NCI-H446 (cell line): ENCODE results near the gene RNF152.
"Not testable (repeated sequence)": the region's sequence is repeated elsewhere in the genome, so short reads cannot be mapped to it uniquely, and the experiment has no call there.

Experiments used
- DNase-seq, 2 experiments: peaks; one replicate each; lab custom pipeline; 2025; lab: John Stamatoyannopoulos, UW

RNF152 gene

DNA sequence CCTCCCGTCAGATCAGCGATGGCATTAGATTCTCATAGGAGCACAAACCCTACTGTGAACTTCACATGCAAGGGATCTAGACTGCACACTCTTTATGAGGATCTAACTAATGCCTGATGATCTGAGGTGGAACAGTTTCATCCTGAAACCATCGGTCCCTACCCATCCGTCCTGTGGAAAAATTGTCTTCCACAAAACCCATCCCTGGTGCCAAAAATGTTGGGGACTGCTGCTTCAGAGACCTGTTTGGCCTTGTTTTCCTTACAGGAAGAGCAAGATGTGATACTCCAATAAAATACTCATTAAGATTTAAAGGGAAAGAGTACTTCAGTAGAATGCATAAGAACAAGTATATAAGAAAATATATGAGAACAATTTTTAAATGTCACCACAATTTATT lies 71.1 kb downstream of the RNF152 start:
- DNase-seq = no peak

DNA sequence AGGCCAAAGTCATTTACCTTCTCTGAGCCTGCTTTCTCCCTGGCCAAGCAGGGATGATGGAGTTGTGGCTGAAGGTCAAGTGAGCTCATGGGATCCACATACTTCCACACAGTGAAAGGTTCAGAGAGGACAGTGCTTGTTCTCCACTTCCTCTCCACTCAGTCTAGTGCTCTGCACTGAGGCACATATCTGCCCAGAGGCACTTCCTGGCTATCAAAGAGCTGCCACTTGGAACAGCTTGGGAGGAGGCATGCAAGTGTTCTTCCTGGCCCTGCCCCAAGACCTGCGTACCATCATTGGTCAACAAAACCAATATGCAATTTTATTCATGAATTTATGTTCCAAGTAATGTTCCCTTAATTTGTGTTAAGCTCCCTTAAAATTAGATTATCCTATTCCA lies 71.9 kb downstream of the RNF152 start:
- no peak for DNase-seq

DNA sequence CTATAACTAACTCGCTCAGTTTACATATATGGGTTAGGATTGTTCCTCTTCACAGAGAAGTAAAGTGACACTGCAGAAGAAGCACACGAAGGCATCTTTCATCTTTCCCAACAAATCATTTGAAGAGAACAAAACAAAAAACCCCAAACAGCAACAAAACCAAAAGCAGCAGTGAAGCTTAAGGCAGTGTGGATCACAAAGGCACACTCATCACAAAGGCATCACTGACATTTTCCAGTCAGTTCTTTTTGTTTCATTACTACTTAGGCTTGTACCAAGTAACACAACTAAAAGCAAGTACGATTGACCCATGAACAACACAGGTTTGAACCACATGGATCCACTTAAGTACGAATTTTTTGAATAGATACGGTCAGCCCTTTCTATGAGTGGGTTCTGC lies 75.7 kb downstream of the RNF152 start:
- no peak for DNase-seq

DNA sequence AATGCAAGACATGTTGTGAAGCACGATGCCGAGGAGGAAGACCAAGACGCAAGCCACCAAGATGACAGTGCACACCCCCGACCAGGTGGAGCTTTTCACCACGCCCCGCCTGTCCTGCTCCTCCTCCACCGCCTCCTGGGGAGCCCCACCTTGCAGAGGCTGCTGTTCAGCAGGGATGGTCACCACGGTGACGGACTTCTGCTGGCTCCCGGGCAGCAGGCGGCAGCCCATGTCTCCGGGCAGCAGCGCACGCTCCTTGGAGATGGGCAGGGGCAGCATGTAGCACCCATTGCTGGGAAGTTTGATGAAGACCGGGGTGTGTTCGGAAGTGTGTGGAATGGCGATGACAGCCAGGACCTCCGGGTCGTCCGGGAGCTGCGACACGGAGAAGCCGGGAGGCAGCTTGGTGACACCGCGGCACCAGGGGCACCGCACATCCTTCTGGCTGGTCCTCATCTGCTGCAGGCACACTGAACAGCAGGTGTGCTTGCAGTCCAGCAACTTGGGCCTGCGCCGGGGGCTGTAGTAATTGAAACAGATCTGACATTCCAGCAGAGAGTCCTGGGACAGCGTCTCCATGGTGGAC lies 76.8 kb downstream of the RNF152 start:
- DNase-seq = no peak

DNA sequence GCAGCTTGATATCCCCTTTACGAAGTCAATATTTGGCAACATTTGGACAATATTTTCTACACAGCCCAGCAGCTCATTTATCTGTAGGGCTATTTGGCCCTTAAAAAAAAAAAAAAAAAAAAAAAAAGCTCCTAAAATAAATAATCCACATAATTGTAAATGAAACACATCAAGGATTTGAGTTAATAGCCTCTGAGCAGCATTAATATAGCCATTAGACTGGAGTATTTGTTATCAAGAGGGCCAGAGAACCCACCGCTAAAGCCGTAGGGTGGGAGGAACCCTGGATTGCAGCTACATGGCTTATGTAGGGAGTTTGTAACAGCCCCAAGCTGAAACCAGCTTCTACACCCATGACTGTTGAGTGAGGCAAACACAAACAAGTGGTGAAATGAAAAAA lies 84.5 kb downstream of the RNF152 start:
- DNase-seq = no peak

DNA sequence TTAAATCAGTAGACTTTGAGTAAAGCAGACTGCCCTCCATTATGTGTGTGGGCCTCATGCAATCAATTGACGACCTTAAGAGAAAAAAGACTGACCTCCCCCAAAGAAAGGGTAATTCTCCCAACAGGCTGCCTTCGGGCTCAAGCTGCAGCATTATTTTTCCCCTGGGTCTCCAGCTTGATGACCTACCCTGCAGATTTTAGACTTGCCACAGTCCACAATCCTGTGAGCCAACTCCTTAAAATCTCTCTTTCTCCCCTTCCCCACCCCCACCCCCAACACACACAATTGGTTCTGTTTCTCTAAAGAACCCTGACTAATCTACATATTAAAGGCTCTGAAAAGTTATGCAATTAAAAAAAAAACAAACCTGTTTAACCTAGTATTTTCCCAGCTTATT lies 89.4 kb downstream of the RNF152 start:
- no peak for DNase-seq

DNA sequence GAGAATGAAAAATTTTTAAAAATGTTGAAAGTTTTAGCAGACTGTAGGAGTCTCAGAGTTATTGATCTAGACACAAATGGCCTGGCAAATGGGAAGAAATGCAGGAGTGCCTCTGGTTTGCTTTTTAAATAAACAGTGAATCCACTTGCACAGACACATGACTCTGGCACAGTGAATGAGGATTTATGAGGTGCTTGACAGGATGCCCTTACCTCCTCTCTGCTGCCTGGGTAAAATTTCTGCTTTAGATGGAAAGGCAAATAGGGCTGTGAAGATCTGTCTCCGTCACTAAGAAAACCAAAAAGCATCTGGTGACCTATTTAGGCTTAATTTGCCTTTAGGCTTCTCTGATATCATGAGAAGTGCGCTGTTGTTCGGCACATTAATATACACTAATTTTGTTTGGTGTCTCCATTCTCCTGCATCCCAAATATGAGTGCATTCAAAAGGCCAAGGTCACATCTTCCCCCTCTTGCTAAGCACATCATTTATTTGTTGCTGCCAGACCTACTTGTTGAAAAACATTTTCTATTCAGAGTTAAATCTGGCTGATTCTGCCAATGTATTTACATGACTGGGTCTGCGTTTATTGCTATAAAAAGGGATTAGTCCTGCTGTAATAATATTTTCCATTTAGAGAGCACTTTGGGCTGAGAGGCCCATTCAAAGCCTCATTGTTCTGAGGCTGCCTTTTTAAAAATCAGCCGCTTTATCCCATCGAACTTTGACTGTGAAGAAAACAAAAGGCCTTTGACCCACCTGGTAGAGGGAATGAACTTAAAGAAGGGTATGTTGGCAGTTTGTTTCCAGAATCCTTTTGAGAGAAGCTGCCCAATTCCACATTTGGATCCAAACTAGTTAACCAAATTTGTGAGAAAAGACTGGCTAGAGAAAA lies 94.9 kb downstream of the RNF152 start:
- no peak for DNase-seq

DNA sequence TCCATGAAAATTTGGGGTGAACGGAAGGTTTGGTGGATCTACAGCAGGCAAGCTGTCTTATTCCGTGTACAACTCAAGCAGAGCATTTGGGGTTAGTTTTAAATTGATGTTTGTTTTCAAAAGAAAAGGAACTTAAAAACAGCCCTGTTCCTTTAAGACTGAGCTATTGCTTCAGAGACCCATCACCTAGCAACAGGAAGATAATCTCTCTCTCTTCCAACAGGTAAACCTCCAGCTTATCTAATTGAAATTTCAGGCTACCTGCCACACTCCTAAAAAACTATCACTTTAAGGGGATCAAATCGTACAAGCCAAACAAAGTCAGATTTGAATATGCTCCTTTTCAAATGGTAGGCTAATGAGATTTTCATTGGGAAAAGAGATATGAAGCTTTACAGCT lies 101.8 kb downstream of the RNF152 start:
- DNase-seq = no peak

DNA sequence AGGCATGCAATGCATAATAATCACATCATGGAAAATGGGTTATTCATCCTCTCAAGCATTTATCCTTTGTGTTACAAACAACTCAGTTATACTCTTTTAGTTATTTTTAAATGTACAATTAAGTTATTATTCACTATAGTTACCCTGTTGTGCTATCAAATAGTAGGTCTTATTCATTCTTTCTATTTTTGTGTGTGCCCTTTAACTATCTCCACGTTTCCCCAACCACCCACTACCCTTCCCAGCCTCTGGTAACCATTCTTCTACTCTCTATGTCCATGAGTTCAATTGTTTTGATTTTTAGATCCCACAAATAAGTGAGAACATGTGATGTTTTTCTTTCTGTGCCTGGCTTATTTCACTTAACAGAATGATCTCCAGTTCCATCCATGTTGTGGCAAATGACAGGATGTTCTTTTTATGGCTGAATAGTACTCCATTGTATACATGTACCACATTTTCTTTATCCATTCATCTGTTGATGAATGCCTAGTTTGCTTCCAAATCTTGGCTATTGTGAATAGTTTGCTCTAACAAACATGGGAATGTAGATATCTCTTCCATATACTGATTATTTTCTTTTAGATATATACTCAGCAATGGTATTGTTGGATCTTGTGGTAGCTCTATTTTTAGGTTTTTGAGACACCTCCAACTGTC lies 105.7 kb downstream of the RNF152 start:
- DNase-seq = not testable (repeated sequence)

DNA sequence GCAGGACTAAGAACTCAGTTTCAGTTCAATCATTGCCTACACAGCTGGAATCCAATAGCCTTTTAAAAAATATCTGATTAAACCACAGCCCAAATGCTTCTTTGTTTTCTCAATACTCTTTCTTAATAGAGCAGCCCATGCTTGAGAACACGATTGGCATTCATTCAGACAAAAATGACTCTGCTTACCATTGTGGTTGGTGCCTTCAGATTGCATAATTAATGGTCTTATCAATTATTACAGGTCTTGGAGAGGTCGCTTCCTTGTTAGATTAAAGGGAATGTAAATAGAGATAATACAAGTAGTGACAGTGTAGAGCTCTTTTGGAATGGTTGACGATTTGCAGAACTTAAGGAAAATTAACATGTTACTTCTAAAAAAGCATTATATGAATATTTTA lies 107.2 kb downstream of the RNF152 start:
- DNase-seq = no peak

DNA sequence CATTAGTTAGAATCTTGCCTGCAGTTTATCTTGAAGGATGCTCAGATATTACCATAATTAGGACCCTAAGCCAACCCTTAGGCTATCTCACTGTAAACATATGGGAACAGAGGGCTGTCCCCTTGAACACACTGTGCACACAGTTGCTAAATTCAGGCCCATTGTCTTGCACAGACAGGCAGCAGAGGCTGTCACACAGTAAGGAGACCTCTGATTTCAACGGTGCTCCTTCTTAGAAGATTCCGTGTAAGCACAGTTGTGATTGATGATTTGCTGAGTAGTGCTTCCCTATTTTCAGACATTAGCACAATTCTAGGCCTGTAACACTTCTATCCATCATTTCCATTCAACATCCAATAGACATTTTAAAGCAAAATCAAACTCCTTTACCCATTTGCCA lies 108.0 kb downstream of the RNF152 start:
- DNase-seq = no peak

DNA sequence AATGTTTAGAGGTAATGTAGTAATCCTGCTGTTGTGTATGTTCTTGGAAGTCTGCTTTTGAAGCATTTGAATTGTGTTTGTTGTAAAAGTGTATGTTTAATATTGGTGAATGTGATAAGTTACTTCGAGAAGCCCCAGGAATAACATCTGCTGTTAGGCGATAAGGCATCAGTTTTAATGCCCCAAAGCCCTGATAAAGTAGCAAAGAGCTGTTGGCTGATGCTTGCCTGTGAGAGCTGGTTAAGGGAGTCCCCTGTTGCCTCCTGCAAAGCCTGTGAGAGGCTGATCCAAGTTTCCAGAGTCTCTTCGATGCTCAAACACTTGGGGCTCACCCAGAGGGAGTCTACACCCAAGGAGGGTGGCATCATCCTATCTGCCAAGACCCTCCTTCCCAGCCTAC lies 110.3 kb downstream of the RNF152 start:
- no peak for DNase-seq

DNA sequence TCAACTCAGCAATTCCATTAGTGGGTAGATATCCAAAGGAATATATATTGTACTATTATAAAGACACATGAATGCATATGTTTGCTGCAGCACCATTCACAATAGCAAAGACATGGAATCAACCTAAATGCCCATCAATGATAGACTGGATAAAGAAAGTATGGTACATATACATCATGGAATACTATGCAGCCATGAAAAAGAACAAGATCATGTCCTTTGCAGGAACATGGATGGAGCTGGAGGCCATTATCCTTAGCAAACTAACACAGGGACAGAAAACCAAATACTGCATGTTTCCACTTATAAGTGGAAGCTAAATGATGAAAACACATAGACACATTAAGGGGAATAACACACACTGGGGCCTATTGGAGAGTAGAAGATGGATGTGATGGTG lies 116.6 kb downstream of the RNF152 start:
- DNase-seq = not testable (repeated sequence)

DNA sequence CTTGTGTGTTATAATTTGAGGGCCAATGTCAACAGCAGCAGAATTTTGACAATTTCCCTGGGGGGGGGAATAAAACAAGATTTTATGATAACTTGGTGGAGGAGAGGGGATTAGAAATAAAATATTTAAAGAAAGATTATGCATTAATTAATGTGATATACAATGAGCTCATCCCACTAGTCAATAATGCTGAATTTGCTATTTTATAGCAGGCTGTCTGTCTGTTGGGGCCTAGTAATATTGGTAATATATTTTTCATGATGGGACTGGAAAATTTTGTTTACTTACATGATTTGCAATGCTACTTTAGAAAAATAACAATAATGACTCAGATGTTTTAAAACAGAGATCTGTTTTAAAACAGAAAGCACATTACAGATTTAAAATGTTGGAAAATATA lies 118.0 kb downstream of the RNF152 start:
- DNase-seq = no peak

DNA sequence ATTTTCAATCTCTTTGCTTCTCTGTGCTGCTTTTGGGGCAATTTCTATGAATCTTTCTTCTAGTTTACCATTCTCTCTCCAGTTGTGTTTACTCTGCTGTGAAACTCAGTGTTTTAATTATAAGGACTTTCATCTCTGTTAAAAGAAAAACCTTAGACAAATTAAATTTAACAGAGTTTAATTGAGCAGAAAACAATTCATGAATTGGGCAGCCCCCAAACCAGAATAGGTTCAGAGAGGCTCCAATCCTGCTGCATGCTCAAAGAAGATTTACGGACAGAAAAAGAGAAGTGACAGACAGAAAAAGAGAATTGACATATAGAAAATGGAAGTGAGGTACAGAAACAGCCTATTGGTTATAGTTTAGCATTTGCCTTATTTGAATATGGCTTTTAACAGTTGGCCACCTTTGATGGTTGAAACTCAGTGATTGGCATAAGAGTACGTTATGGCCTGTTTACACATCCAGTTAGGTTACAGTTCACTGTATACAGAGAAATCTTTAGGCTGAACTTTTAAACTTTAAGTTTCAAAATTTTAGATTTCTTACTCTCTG lies 120.4 kb downstream of the RNF152 start:
- DNase-seq = no peak

DNA sequence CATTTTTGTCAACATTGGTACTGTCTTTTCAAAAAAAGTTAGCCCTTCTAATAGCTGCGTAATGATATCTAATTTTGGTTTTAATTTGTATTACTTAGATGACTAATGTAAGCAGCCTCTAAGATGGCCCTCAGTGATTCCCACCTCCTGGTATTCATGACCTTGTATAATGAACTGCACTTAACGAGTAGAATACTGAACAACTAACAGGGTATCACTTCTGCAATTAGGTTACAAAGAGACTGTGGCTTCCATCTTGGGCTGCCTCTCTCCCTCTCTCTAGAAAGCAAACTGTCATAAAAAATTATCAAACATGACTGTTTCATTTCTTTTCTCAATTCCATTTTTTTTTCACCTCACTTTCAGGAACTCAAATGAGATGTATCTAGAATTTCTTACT lies 120.9 kb downstream of the RNF152 start:
- no peak for DNase-seq

DNA sequence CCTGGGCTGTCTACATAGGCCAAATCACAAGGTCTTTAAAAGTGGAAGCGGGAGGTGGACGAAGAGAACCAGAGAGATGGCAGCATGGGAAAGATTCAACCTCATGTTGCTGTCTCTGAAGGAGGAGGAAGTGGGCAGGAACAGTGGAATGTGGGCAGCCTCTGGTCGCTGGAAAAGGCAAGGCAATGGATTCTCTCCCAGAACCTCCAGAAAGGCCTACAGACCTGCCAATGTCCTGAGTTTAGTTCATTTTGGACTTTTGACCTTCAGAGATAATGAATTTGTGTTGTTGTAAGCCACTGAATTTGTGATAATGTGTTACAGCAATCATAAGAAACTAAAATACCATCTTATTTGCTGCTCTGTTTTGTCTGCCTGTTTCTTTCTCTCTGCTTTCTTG lies 122.5 kb downstream of the RNF152 start:
- DNase-seq = no peak

DNA sequence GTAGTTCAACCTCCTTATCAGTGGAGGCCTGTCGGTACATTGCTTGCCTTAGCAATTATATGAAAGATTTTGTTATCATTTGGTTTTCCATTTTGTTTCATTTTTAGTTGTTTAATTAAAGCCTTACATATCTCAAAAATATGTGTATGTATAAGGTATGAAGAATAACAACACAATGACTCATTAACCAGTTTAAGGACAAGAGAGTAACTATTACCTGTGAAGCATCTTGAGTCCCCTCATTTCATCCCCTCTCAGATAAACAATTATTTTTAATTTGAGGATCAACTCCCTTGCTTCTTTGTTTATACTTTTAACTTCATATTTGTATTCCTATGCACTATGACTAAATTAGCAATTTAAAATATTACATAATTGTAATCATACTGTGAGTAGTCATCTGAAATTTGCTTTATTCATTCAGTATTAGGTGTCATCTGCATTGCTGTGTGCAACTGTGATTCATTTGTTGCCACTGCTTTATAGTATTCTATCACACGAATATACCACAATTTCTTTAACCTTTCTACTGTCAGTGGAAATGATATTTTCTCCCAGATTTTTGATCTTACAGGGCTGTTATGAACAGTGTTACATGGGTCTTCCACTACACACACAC lies 126.4 kb downstream of the RNF152 start:
- no peak for DNase-seq

DNA sequence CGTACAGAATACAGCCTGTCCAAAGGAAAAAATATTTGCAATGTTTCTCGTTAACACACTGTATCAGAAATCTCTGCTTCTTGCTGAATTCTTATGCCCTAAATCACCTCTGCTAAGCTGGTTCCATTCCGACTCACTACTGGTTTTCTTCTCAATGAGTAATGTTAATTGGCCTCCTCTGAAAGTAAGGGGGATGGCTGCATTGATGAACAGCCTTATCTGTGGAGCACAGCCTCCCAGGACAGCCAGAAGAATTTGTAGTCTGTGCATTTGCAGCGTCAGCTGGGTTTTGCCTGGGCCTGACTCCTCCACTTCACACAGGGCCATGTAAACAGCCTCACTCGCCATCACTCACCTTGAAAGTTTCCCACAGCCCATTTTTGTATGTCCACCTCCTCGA lies 127.7 kb downstream of the RNF152 start:
- DNase-seq = no peak

DNA sequence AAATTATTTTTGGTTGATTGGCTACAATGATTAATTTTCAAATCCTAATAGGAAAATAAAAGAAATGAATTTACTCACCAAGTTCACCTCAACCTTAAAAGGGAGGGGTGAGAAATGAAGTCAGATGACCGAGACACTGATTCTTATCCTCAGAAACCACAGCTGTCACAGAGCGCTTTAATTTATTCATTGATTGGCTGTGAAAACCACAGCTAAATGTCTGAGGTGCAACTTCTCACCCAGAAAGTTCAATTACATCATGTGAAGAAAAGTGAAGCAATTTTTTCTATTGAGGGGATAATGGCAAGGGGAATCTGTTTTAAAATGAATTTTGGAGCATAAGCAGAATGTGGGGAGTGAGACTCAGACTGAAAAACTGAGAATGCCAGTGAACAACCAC lies 128.4 kb downstream of the RNF152 start:
- no peak for DNase-seq

DNA sequence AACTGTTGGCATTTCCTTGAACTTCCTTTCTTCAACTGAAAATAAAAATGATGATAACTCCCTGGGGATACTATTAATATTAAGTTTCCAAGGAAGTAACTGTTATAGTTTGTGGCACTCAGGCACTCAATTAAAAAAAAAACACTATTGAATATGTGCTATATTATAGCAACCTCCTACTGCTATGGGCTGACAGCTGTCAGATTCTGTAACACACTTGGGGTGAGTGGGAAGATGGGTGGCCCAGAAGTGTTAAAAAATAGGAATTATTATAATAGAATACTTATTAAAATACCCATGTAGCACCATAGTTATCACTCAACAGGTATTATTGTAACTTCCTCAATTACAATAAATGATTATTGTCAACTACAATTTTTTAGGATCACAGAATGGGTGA lies 130.9 kb downstream of the RNF152 start:
- DNase-seq = no peak
